Vagina (tissue), 2 donors: ENCODE data around the gene ALDH3B1.

Experiments used
- POLR2A ChIP-seq, 2 donors: fragments of 450-650 bp; IDR thresholded peaks; one replicate each; pipeline ENCODE4 v1.6.1; 2017; ENCODE audit warnings: antibody characterized with exemption in 2 of 2, mild to moderate bottlenecking in 2 of 2, moderate library complexity in 2 of 2
- TF ChIP-seq, protein P1 (sequence below), 3 experiments: fragments of 450-650 bp in 2 of 3; fragments of 200-600 bp in 1 of 3; sonication (generic) in 1 of 3; IDR thresholded peaks; one replicate each; pipeline ENCODE4 v1.5.1; 2017 to 2019; ENCODE audit warnings: antibody characterized with exemption in 3 of 3, mild to moderate bottlenecking in 2 of 3, moderate library complexity in 2 of 3

GRCh38 chr11:68057807-68058206, 47.7 kb downstream of the ALDH3B1 start:
- TF ChIP-seq, protein P1, sequence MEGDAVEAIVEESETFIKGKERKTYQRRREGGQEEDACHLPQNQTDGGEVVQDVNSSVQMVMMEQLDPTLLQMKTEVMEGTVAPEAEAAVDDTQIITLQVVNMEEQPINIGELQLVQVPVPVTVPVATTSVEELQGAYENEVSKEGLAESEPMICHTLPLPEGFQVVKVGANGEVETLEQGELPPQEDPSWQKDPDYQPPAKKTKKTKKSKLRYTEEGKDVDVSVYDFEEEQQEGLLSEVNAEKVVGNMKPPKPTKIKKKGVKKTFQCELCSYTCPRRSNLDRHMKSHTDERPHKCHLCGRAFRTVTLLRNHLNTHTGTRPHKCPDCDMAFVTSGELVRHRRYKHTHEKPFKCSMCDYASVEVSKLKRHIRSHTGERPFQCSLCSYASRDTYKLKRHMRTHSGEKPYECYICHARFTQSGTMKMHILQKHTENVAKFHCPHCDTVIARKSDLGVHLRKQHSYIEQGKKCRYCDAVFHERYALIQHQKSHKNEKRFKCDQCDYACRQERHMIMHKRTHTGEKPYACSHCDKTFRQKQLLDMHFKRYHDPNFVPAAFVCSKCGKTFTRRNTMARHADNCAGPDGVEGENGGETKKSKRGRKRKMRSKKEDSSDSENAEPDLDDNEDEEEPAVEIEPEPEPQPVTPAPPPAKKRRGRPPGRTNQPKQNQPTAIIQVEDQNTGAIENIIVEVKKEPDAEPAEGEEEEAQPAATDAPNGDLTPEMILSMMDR (IDR thresholded peaks at IDR 0.05): no peak
- TF ChIP-seq POLR2A (IDR thresholded peaks at IDR 0.05): no peak
